ENCODE data around the gene GCG. TPM values are rescaled to one million over a fixed set of nuclear protein-coding genes. Genes with fewer than 3 reads are reported as not detected.
A peak's percentile ranks its signal among the peaks of the same experiment; 100 is the strongest.

The GCG gene
- total and polyA plus RNA-seq, 2 of the 8 experiments (the other 6 are each of a cell fraction or from before 2014, with no cell fraction given): not detected

DNA sequence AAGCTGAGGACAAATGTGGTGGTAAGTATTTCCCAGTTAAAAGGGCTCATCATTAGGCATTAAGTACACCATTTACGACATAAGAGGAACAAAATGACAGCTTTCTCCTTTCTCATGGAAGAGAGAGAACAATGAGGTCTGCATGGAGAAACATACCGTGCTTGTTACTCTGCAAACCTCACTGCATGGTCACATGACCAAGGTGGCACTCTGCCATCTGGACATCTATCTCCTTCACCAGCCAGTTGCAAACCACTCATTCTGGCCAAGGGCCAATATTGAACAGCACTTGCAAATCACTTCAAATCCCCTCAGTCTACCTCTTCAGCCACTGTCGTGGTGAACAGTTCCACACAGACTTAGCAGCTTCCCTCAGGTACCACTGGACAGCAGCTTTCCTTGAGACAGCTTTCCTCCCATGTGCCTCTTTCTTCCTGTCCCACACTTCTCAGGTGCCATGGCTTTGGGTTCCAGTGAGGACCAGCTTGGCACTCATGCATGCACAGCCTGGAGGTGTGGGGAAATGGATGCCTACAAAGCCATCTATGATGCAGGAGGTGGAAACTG is 48.5 kb downstream of the GCG start:
- Histone ChIP-seq H3K4me2 (ENCODE audit: insufficient read depth in 1 of 2, low read depth in 2 of 2, low read length in 2 of 2) (no peak overlapping the region), H3K36me3 (ENCODE audit: control insufficient read depth in 2 of 4, insufficient read depth in 4 of 4, low read length in 3 of 4) (no peaks in the 10 kb centered on the region), H3K79me2 (ENCODE audit: control insufficient read depth in 1 of 2, insufficient read depth in 2 of 2, low read length in 2 of 2) (no peaks in the 10 kb centered on the region), H2BK5ac (ENCODE audit: low read depth, low read length) (0 out of 2 replicates have a peak overlapping the region, but pooled peaks have one; percentile 17), H3K9me3 (ENCODE audit: insufficient read depth in 2 of 2, low read depth in 1 of 2, low read length in 1 of 2) (no peaks in the 10 kb centered on the region), H3K56ac (replicated peaks; ENCODE audit: insufficient read length, low read depth, low read length) (no peak overlapping the region), H2BK120ac (replicated peaks; ENCODE audit: low read depth, low read length) (no peak overlapping the region), H3K23ac (ENCODE audit: insufficient read length) (no peak overlapping the region), H2AFZ (ENCODE audit: low read length) (0 out of 2 replicates have a peak overlapping the region, but pooled peaks have one; percentile 53), H3K79me1 (ENCODE audit: low read depth, low read length) (no peaks in the 10 kb centered on the region), H3K4me3 (ENCODE audit: extremely low read depth in 1 of 4, insufficient read depth in 2 of 4, low read depth in 3 of 4, low read length in 4 of 4) (no peak overlapping the region), H3K27me3 (replicated peaks in 1 of 4; ENCODE audit: control insufficient read depth in 3 of 4, extremely low read depth in 1 of 4, insufficient read depth in 3 of 4, low read length in 3 of 4) (no peaks in the 10 kb centered on the region), H3K14ac (ENCODE audit: insufficient read length) (no peak overlapping the region), H4K91ac (replicated peaks; ENCODE audit: insufficient read length, low read length) (no peak overlapping the region), H2AK5ac (ENCODE audit: low read depth, low read length) (no peak overlapping the region), H3K4me1 (replicated peaks in 1 of 4; ENCODE audit: control insufficient read depth in 3 of 4, insufficient read depth in 4 of 4, low read length in 3 of 4) (no peaks in the 10 kb centered on the region), H2BK15ac (ENCODE audit: low read length) (no peak overlapping the region), H3K23me2 (ENCODE audit: low read depth, low read length) (no peaks in the 10 kb centered on the region), H3K4ac (replicated peaks; ENCODE audit: insufficient read length, low read depth, low read length) (no peak overlapping the region), H4K8ac (ENCODE audit: extremely low read depth, insufficient read depth, low read length) (no peak overlapping the region), H3K27ac (ENCODE audit: low read depth, low read length) (no peak overlapping the region), H4K20me1 (replicated peaks in 1 of 2; ENCODE audit: control insufficient read depth in 1 of 2, insufficient read depth in 2 of 2, low read length in 2 of 2) (no peaks in the 10 kb centered on the region), H2BK20ac (ENCODE audit: low read length) (no peak overlapping the region), H4K5ac (ENCODE audit: insufficient read length, low read depth, low read length) (no peak overlapping the region), H3K9ac (replicated peaks in 1 of 4; ENCODE audit: extremely low read depth in 1 of 4, low read depth in 3 of 4, low read length in 3 of 4) (no peak overlapping the region), H3K18ac (ENCODE audit: extremely low read depth, low read length) (no peak overlapping the region), H2BK12ac (ENCODE audit: low read depth, low read length) (no peak overlapping the region)
- CTCF ChIA-PET (ENCODE audit: partially characterized antibody): interaction anchor here (1.4 to 2.2 kb wide), 2 partner anchors 12 to 17 kb away, joined by 3 to 7 read pairs; no protein-coding TSS in a partner anchor
- TF ChIP-seq SIX5 (IDR thresholded peaks at IDR 0.05; ENCODE audit: low read depth, low read length) (no peak), EGR1 (IDR thresholded peaks at IDR 0.05; ENCODE audit: borderline replicate concordance, low read depth, low read length) (no peak), NRF1 (IDR thresholded peaks at IDR 0.05; ENCODE audit: low read depth, low read length) (no peak), SIN3A (conservative IDR thresholded peaks at IDR 0.05 in 1 of 2, IDR thresholded peaks at IDR 0.05 in 1 of 2; ENCODE audit: low read depth in 1 of 2, low read length in 2 of 2) (no peak), TBP (IDR thresholded peaks at IDR 0.05; ENCODE audit: low read depth, low read length) (no peak), JUND (IDR thresholded peaks at IDR 0.05; ENCODE audit: low read length) (no peak), KDM5A (IDR thresholded peaks at IDR 0.05; ENCODE audit: low read length) (no peak), SAP30 (IDR thresholded peaks at IDR 0.05; ENCODE audit: insufficient read depth, insufficient replicate concordance, low read length) (no peak), ASH2L (IDR thresholded peaks at IDR 0.05; ENCODE audit: low read length) (no peak), POLR2AphosphoS5 (IDR thresholded peaks at IDR 0.05; ENCODE audit: low read depth, low read length) (no peak), RXRA (IDR thresholded peaks at IDR 0.05; ENCODE audit: insufficient read depth, low read depth, low read length) (no peak)
- FAIRE-seq (no peak), DNase-seq (ENCODE audit: low read depth in 1 of 2, low spot score in 2 of 2) (no peak)
- 90% methylated on average over 3 of the region's 3 CpGs; no CpG with 5 or more reads in 1 of the 2 experiments for WGBS, 2 experiments (ENCODE audit: extremely low coverage in 1 of 2, insufficient coverage in 1 of 2, insufficient read length in 1 of 2, insufficient replicate concordance in 2 of 2, low coverage in 1 of 2, low lambda C conversion rate in 2 of 2, missing lambda C conversion rate in 1 of 2)
- POLR2A ChIA-PET (ENCODE audit: partially characterized antibody): no interaction called here

Measured in H1 (cell line).